ENCODE data around the gene HPCA. TPM values are rescaled to one million over a fixed set of nuclear protein-coding genes. Genes with fewer than 3 reads are reported as not detected.

Gene HPCA
- total and polyA plus RNA-seq, 2 experiments from 2014 or later: 0.85 TPM; not detected in 1

DNA sequence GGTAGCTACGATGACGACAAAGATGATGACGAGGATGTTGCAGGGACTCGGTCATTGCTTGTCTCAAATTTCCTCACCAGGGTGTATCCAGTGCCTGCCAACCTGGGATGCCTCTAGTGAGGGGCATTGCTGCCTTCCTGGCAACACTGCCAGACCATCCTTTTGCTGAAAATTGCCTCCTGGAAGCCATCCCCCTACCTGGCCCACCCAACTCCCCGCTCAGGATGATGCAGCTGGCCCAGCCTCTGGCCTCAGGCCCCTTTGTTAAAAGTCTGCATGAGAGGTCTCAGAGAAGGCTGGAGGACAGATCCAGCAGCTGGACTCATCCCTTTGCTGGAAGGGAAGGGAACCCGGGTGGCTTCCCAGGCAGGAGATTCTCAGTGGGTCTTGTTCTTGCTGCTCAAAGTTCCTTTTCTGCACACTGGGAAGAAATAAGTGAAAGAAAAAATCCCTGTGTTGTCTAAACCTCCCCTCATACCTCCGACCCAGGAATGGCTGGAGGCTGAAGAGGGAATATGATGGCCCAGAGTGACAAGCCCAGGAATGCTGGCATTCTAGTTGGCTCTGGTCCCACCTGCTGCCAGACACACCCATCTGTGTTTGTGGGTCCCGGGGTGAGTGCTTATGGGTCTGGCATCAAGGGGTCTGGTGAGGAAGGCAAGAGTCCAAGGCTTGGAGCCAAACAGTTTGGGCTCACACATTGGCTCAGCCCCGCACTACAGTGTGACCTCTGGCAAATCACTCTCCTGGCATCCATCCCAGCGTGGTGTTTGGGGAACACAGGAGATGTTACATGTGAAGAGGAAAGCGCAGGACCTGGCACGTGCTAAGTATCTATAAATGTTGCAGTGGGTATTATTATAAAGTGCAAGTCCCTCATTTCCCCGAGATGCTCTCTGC lies 8.8 kb upstream of the HPCA start:
- H3K79me2 ChIP-seq: no peaks in the 10 kb centered on the region
- no peak overlapping the region for H3K27ac ChIP-seq
- no peak overlapping the region for H3K4me2 ChIP-seq
- peaks cover 8% of the 10 kb centered on the region for H3K27me3 ChIP-seq
- TF ChIP-seq, protein P1, sequence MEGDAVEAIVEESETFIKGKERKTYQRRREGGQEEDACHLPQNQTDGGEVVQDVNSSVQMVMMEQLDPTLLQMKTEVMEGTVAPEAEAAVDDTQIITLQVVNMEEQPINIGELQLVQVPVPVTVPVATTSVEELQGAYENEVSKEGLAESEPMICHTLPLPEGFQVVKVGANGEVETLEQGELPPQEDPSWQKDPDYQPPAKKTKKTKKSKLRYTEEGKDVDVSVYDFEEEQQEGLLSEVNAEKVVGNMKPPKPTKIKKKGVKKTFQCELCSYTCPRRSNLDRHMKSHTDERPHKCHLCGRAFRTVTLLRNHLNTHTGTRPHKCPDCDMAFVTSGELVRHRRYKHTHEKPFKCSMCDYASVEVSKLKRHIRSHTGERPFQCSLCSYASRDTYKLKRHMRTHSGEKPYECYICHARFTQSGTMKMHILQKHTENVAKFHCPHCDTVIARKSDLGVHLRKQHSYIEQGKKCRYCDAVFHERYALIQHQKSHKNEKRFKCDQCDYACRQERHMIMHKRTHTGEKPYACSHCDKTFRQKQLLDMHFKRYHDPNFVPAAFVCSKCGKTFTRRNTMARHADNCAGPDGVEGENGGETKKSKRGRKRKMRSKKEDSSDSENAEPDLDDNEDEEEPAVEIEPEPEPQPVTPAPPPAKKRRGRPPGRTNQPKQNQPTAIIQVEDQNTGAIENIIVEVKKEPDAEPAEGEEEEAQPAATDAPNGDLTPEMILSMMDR (IDR thresholded peaks at IDR 0.05; ENCODE audit: poor library complexity): no peak
- TF ChIP-seq EZH2 (IDR thresholded peaks at IDR 0.05; ENCODE audit: borderline replicate concordance) (no peak), EZH2phosphoT487 (IDR thresholded peaks at IDR 0.05; ENCODE audit: low read depth, severe bottlenecking, unreplicated experiment) (no peak)
- no peak overlapping the region for H3K4me3 ChIP-seq
- WGBS (ENCODE audit: low lambda C conversion rate, missing lambda C conversion rate): 81% methylated on average over 13 of the region's 13 CpGs
- no peak for DNase-seq (ENCODE audit: low spot score)
- no peaks in the 10 kb centered on the region for H3K9me2 ChIP-seq (replicated peaks; ENCODE audit: insufficient read depth)
- H3K4me1 ChIP-seq (ENCODE audit: insufficient read depth): no peaks in the 10 kb centered on the region
- H2AFZ ChIP-seq: no peak overlapping the region
- no peaks in the 10 kb centered on the region for H4K20me1 ChIP-seq (ENCODE audit: insufficient read depth, poor library complexity, severe bottlenecking)
- H3K9me3 ChIP-seq (ENCODE audit: low read depth): no peaks in the 10 kb centered on the region
- H3K36me3 ChIP-seq (replicated peaks; ENCODE audit: insufficient read depth, low read depth): no peaks in the 10 kb centered on the region

DNA sequence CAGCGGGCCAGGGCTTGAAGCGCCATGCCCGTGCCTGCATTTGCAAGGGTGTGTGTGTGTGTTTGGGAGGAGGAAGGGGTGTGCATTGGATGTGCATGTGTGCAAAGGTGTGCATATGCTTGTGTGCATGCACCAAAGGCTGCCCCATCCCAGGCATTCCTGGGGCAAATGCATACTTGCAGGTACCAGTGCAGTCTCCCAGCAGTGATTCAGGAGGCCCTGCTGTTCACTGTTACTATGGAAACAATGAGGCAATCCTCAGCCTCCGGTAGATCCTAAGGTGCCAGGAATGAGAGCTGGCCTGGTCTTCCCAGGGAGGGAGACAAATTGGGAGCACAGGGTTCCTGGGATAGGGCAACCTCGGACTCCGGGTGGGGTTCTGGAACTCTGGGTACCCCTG lies 8.1 kb upstream of the HPCA start:
- H3K4me1 ChIP-seq (ENCODE audit: insufficient read depth): no peaks in the 10 kb centered on the region
- no peak for DNase-seq (ENCODE audit: low spot score)
- no peaks in the 10 kb centered on the region for H3K9me3 ChIP-seq (ENCODE audit: low read depth)
- H3K4me2 ChIP-seq: no peak overlapping the region
- H3K27ac ChIP-seq: no peak overlapping the region
- no peak overlapping the region for H2AFZ ChIP-seq
- 73% methylated on average over 6 of the region's 6 CpGs for WGBS (ENCODE audit: low lambda C conversion rate, missing lambda C conversion rate)
- H4K20me1 ChIP-seq (ENCODE audit: insufficient read depth, poor library complexity, severe bottlenecking): no peaks in the 10 kb centered on the region
- H3K79me2 ChIP-seq: no peaks in the 10 kb centered on the region
- no peaks in the 10 kb centered on the region for H3K36me3 ChIP-seq (replicated peaks; ENCODE audit: insufficient read depth, low read depth)
- H3K27me3 ChIP-seq: peaks cover 8% of the 10 kb centered on the region
- H3K9me2 ChIP-seq (replicated peaks; ENCODE audit: insufficient read depth): no peaks in the 10 kb centered on the region
- no peak overlapping the region for H3K4me3 ChIP-seq
- TF ChIP-seq, protein P1 (IDR thresholded peaks at IDR 0.05; ENCODE audit: poor library complexity): no peak
- no peak for TF ChIP-seq EZH2 (IDR thresholded peaks at IDR 0.05; ENCODE audit: borderline replicate concordance)
- no peak for TF ChIP-seq EZH2phosphoT487 (IDR thresholded peaks at IDR 0.05; ENCODE audit: low read depth, severe bottlenecking, unreplicated experiment)

DNA sequence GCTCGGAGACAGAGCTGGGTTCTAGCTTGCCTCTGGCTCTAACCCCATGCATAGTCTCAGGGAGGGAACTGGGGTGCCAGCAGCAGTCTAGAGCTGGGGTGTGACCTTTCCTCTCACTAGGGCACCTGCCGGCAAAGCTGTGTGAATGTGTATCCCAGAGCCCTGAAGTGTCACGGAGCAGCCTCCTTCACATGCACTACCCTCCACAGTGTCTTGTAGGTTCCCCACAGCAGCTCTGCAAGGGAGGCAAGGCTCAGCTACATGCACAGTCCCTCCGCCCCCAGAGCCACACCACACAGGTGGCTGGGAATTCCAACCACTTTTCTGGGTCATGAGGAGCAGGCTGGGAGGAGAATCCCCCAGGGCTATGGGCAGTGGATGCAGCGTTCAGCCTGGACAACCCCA lies 7.7 kb upstream of the HPCA start:
- TF ChIP-seq EZH2phosphoT487 (IDR thresholded peaks at IDR 0.05; ENCODE audit: low read depth, severe bottlenecking, unreplicated experiment) (no peak), EZH2 (IDR thresholded peaks at IDR 0.05; ENCODE audit: borderline replicate concordance) (no peak)
- TF ChIP-seq, protein P1 (IDR thresholded peaks at IDR 0.05; ENCODE audit: poor library complexity): no peak
- H3K9me2 ChIP-seq (replicated peaks; ENCODE audit: insufficient read depth): no peaks in the 10 kb centered on the region
- H3K4me2 ChIP-seq: no peak overlapping the region
- DNase-seq (ENCODE audit: low spot score): no peak
- no peak overlapping the region for H2AFZ ChIP-seq
- no peaks in the 10 kb centered on the region for H3K9me3 ChIP-seq (ENCODE audit: low read depth)
- 77% methylated on average over 5 of the region's 5 CpGs for WGBS (ENCODE audit: low lambda C conversion rate, missing lambda C conversion rate)
- no peaks in the 10 kb centered on the region for H3K36me3 ChIP-seq (replicated peaks; ENCODE audit: insufficient read depth, low read depth)
- H3K27me3 ChIP-seq: peaks cover 8% of the 10 kb centered on the region
- H3K27ac ChIP-seq: no peak overlapping the region
- H4K20me1 ChIP-seq (ENCODE audit: insufficient read depth, poor library complexity, severe bottlenecking): no peaks in the 10 kb centered on the region
- H3K79me2 ChIP-seq: no peaks in the 10 kb centered on the region
- no peak overlapping the region for H3K4me3 ChIP-seq
- H3K4me1 ChIP-seq (ENCODE audit: insufficient read depth): no peaks in the 10 kb centered on the region
